GM18858 (cell line): Measurements from ENCODE around the gene ENAH.
"Not testable (repeated sequence)": the region's sequence is repeated elsewhere in the genome, so short reads cannot be mapped to it uniquely, and the experiment has no call there.

Experiments used
- ATAC-seq: cut with Tn5 transposase; IDR thresholded peaks from one replicate; pipeline ENCODE4 v1.9.1; 2021; ENCODE audit not compliant: unreplicated experiment

ENAH gene

DNA sequence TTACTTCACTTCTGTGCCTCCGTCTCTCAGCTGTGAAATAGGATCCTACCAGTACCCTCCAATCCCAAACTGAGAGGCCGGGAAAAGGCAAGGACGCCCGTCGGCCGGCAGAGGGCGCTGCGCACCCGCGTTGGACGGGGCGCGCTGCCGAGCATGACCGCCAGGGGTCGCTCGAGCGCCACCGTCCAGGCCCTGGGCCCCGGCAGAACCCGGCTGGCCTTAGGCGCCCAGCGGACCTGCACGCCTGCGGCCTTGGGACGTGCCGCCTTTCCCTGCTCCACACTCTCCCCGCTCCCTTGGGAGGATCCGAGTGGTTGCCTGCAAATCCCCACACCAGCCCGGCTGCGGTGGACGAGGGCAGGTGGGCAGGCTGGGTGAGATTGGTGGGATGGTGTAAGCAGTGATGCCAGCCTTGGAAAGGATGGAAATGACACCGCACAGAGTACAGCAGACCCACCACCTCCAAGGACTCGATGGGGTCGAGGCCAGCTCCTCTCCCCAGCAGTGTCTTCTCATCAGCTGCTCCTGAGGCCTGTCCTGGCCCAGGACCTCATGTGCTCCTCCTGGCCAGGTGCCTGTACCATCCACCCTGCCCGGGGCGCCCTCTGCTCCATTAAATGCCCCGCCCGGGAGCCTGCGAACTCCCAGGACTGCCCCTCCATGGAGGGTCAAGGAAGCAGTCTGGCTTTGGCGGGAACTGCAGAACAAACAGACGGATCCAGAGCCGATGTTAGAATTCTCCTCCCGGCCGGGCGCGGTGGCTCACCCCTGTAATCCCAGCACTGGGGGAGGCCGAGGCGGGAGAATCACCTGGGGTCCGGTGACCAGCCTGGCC is 177.7 kb downstream of the ENAH start:
- ATAC-seq, result peak; percentile 76

DNA sequence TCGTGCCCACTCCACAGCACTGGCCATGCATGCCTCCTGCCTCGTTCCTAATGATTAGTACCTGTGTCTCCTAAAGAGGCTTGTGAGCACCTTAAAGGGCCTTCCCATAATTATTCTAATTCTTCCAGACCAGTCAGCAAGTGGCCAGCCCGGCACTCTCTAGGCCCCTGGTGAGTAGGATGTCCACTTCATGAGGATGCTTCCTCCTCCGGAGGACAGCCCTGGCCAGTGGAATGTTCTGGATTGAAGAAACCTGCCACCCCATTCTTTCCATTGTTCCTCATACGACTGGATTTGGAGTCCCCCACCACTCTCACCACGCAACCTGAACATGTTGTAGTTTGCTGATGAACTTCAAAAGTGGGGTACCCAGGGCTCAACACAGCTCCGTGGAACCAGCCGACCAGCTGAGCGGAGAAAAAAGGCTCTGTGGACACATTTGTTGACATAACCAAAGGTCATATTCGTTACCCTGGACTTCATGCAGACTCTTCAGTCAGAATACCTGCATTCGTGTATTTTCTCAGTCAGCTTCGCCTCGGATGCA is 178.4 kb downstream of the ENAH start:
- no peak for ATAC-seq

- ATAC-seq, result not testable (repeated sequence)
These were observed 179.1 kb downstream of the ENAH start for GRCh38 chr1:225473676-225474438.

DNA sequence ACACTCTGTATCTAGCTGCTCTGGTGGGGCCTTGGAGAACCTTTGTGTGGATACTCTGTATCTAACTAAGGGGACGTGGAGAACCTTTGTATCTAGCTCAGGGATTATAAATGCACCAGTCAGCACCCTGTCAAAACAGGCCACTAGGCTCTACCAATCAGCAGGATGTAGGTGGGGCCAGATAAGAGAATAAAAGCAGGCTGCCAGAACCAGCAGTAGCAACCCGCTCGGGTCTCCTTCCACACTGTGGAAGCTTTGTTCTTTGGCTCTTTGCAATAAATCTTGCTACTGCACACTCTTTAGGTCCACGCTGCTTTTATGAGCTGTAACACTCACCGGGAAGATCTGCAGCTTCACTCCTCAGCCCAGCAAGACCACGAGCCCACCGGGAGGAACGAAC is 179.7 kb downstream of the ENAH start:
- ATAC-seq, result not testable (repeated sequence)

DNA sequence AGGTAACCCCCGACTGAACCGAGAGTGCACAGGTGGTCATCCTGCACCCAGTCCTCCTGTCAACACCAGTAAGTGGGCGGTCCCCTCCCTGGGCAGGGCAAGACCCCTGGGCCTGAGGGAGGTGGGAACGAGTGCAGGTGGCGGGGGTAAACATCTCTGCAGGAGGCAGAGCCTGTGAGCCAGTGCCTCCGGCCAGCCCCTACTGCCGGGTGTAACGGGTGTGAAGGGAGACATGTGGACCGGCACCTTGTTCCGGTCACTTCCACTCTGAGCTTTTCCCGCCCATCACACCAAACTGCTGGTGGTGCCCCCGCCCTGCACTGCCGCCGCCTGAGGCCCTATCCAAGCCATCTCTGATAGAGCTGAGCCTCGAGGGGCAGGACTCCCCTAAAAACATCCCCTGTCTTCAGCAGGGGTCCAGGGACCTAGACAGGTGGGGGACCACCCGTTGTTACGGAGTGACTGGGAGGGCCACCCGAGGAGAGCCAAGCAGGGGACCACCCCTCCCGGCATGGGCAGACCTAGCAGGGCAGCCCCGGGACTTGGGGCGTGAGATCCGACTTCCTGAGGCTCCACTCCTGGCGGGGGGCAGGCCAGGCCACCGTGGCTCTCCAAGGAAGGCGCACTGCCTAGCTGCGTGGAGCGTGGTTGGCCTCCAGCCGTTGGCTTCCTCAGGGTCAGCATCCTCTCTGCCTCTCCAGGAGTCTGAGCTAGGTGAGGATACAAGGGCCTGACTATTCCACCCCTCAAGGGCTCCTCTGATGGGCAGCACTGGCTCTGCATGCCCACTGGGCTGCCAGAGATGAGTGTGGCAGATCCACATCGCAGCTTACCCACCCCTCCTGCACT is 181.2 kb downstream of the ENAH start:
- ATAC-seq, result no peak

DNA sequence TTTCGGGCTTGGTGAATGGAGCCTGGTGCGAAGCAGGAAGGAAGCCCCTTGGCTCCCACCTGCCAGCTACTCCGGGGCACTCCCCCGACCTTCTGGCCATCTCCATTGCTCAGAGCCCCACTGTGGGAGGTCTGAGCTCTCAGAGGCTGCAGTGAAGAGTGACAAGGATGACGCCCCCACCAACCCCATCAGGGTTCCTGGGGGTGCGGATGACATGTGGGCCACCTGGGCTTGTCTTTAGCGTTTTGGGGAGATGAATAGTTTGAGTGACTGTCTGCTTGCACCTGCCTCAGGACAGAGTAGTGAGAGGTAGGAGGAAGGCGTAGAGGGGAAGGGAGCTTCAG is 181.8 kb downstream of the ENAH start:
- ATAC-seq, result no peak

GRCh38 chr1:225470211-225471108 is 182.5 kb downstream of the ENAH start:
- ATAC-seq, result no peak

DNA sequence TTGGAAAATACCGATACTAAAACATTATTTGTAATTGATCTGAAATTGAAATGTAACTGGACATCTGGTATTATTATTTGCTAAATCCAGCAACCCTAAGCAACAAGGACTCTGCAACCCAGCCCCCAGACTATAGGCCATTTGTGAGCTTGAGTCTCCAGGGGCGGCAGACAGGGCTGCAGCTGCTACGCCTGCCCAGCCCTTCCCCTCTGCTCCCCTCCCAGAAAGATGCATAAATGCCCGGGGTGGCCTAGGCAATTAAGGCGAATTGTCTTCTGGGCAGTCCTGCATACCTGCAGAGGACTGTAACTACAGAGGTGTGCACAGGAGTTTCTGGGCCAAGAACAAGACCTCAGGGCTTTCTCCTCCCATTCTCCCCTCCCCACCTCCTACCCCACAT is 183.9 kb downstream of the ENAH start:
- ATAC-seq, result no peak

- no peak for ATAC-seq
These were observed 184.5 kb downstream of the ENAH start for GRCh38 chr1:225468270-225469020.

DNA sequence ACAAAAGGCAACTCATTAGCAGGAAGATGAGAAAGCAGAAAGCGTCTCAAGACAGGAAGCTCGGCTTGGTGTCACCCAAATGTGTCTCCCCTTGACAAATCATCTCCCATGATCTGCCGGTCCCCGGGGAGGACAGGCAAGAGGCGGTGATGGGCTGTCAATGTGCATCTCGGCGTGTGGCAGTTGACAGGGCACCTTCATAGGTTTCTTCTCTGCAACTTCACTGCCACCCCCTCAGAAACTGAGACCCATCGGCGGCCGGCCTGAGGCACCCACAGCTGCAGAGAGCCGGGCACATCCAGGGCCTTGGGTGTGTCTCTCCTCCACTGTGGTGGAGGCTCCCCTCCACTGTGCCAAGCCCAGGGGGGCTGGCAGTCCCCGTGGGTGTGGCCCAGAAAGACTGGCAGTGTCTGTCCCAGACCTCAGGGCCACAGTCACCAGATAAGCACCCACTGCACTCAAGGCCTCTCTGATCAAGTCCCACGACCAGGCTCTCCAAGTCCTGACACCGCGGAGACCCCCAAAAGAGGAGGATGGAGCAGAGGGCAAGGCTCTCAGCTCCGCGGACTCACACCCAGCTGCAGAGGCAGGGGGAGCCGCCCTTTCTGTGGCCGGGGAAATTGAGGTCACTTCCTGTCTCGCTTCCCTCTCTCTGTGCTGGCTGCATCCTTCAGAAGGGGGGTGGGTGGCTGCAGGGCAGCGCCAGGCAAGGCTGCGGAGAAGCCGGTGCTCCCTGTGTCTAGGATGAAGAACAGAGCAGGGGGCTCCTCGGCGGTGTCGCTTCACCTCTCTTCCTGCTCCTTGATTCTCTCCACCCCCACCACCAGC is 185.5 kb downstream of the ENAH start:
- ATAC-seq, result peak; percentile 86

- no peak for ATAC-seq
These were observed 186.1 kb downstream of the ENAH start for GRCh38 chr1:225466848-225467192.

DNA sequence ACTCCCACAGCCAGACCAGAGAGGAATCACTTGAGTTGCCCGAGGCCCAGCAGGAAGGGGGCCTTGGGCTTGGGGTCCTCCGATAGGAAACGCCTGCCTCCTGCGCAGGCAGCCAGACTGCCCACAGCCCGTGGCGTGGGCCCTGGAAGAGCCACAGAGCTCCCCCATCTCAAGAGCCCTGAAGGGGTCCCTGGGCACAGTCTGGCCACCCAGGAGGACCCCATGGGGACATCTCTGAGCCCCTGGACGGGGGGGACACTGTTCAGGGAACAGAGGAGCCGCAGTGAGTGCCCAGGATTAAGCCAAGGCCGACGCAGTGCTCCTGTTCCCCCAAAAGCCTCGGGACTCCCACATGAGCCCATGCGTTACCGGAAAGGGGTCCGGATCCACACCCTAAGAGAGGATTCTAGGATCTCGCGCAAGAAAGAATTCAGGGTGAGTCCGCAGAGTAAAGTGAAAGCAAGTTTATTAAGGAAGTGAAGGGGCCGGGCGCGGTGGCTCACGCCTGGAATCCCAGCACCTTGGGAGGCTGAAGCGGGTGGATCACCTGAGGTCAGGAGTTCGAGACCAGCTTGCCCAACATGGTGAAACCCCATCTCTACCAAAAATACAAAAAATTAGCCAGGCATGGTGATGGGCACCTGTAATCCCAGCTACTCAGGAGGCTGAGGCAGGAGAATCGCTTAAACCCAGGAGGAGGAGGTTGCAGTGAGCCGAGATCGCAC is 187.0 kb downstream of the ENAH start:
- ATAC-seq, result no peak

GRCh38 chr1:225464851-225465792 is 187.8 kb downstream of the ENAH start:
- no peak for ATAC-seq

DNA sequence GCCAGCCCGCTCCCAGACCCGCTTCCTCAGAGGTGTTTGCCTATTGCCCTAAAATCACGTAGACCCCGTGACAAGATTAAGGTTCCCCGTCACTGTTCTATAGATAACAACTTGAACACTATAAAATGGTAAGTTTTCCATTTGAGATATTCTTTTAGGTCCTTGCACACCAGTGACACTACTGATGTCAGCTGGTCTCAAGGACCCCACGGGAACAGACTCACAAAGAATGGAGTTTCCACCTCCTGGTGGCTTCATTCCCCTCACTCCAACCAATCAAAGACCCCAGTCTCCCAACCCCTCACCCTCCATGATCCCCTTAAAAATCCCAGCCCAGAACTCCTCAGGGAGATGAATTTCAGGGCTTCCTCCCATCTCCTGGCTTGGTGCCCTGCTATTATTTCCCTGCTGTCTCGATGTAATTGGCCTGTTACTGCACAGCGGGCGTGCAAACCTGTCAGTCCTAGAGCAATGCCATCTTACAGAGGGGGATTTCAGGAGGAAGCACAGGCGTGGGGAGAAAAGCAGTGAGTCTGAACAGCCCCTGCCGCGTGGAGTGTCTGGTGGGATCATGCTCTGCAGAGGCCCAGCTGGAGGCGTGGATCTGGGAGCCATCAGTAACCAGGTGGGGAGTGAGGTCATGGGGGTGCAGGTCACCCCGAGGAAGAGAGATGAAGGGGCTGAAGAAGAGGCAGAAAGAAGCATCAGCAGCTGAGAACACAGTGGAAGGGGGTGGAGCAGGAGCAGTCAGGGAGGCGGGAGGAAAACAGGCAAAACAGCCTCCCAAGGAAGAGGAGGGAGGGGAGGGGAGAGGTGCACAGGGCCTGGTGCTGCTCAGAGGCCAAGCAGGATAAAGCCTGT is 190.0 kb downstream of the ENAH start:
- no peak for ATAC-seq

DNA sequence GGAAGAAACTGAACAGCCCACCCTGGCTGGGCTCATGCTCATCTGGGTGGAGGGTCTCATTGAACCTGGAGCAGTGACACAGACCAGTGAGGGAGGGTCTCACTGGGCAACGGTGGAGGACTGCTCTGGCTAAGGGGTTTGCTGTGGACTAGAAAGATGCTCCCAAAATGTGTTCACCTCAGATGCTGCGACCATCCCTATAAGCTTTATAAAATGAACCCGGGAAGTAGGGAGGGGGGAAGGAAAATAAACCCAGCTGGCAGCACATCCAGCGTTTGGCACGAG is 190.6 kb downstream of the ENAH start:
- ATAC-seq, result no peak
